ENCODE results near the gene RBBP8NL.
A peak's percentile ranks its signal among the peaks of the same experiment; 100 is the strongest.

RBBP8NL gene

GRCh38 chr20:62408640-62409039, 18.7 kb downstream of the RBBP8NL start:
- DNase-seq (ENCODE audit: low spot score) = no peak

GRCh38 chr20:62408055-62408454, 19.3 kb downstream of the RBBP8NL start:
- no peak for DNase-seq (ENCODE audit: low spot score)

- DNase-seq (ENCODE audit: low spot score) = peak; percentile 93
These were observed 19.9 kb downstream of the RBBP8NL start, which contains the start of gene CABLES2 for GRCh38 chr20:62407221-62407992. TSS of gene CABLES2 (minus strand) at chr20:62407285. CDS start at chr20:62407276, 9 bp downstream.

GRCh38 chr20:62406635-62407176, 20.6 kb downstream of the RBBP8NL start:
- DNase-seq (ENCODE audit: low spot score) = no peak

GRCh38 chr20:62405981-62406513, 21.3 kb downstream of the RBBP8NL start:
- no peak for DNase-seq (ENCODE audit: low spot score)

- no peak for DNase-seq (ENCODE audit: low spot score)
These were observed 22.0 kb downstream of the RBBP8NL start for GRCh38 chr20:62405108-62405980.

GRCh38 chr20:62404761-62405107, 22.6 kb downstream of the RBBP8NL start:
- DNase-seq (ENCODE audit: low spot score) = no peak

- no peak for DNase-seq (ENCODE audit: low spot score)
These were observed 23.1 kb downstream of the RBBP8NL start for GRCh38 chr20:62404112-62404665.

GRCh38 chr20:62403331-62403730, 24.0 kb downstream of the RBBP8NL start:
- DNase-seq (ENCODE audit: low spot score) = no peak

GRCh38 chr20:62402456-62403150, 24.7 kb downstream of the RBBP8NL start:
- DNase-seq (ENCODE audit: low spot score) = no peak

GRCh38 chr20:62401331-62401779, 26.0 kb downstream of the RBBP8NL start:
- DNase-seq (ENCODE audit: low spot score) = no peak

- DNase-seq (ENCODE audit: low spot score) = no peak
These were observed 26.8 kb downstream of the RBBP8NL start for GRCh38 chr20:62400541-62400940.

- DNase-seq (ENCODE audit: low spot score) = no peak
These were observed 27.3 kb downstream of the RBBP8NL start for GRCh38 chr20:62400021-62400420.

GRCh38 chr20:62398120-62398821, 29.1 kb downstream of the RBBP8NL start:
- DNase-seq (ENCODE audit: low spot score) = no peak

- DNase-seq (ENCODE audit: low spot score) = no peak
These were observed 30.7 kb downstream of the RBBP8NL start for GRCh38 chr20:62396367-62397239.

GRCh38 chr20:62395311-62396242, 31.8 kb downstream of the RBBP8NL start:
- DNase-seq (ENCODE audit: low spot score) = no peak

GRCh38 chr20:62394248-62395245, 32.8 kb downstream of the RBBP8NL start:
- no peak for DNase-seq (ENCODE audit: low spot score)
